Gastroesophageal sphincter (tissue), 3 donors: Measurements from ENCODE around the gene TPD52L1.

Experiments used
- EP300 ChIP-seq: sonication (generic); formaldehyde crosslinking; IDR thresholded peaks from one replicate; pipeline ENCODE4 v1.6.1; 2017; ENCODE audit warnings: antibody characterized with exemption, mild to moderate bottlenecking
- POLR2A ChIP-seq, 2 donors: fragments of 450-650 bp; IDR thresholded peaks; one replicate each; pipeline ENCODE4 v1.6.1; 2017; ENCODE audit warnings: antibody characterized with exemption in 2 of 2, mild to moderate bottlenecking in 2 of 2, moderate library complexity in 1 of 2
- TF ChIP-seq, protein P1 (sequence below), 4 experiments: fragments of 200-600 bp in 2 of 4; fragments of 450-650 bp in 2 of 4; sonication (generic) in 1 of 4; IDR thresholded peaks; one replicate each; pipeline ENCODE4 v1.5.1; 2017 to 2019; ENCODE audit warnings: antibody characterized with exemption in 4 of 4, mild to moderate bottlenecking in 2 of 4, moderate library complexity in 2 of 4

DNA sequence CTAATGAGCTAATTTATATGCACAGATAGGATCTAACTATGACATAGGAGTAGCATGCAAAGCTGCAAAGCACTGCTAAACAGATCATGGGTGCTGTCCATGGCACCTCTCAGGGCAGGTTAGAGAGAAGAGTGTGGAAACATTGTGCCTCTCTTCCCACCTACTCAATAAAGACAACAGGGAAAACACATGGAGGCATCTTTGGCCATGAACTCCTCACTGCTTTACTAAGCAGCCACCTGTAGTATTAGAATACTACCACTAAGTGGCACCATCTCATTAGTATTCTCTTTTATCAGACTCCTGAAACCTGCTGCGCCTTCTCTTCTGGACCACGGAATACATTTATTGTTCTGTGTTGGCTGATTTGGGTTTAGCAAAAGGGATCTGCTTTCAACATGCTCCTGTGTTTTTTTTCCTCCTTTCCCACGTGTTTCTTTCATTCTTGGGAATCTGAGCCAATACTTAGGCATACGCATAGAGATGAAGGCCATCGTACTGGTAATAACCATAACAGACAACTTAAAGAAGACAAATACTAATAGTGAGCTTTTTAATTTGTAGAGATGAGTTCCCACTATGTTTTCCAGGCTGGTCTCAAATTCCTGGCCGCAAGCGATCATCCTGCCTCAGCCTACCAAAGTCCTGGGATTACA, 157.5 kb downstream of the TPD52L1 start:
- TF ChIP-seq, protein P1, sequence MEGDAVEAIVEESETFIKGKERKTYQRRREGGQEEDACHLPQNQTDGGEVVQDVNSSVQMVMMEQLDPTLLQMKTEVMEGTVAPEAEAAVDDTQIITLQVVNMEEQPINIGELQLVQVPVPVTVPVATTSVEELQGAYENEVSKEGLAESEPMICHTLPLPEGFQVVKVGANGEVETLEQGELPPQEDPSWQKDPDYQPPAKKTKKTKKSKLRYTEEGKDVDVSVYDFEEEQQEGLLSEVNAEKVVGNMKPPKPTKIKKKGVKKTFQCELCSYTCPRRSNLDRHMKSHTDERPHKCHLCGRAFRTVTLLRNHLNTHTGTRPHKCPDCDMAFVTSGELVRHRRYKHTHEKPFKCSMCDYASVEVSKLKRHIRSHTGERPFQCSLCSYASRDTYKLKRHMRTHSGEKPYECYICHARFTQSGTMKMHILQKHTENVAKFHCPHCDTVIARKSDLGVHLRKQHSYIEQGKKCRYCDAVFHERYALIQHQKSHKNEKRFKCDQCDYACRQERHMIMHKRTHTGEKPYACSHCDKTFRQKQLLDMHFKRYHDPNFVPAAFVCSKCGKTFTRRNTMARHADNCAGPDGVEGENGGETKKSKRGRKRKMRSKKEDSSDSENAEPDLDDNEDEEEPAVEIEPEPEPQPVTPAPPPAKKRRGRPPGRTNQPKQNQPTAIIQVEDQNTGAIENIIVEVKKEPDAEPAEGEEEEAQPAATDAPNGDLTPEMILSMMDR (IDR thresholded peaks at IDR 0.05) = peak; percentile 77 to 86 (median 80)
- TF ChIP-seq POLR2A (IDR thresholded peaks at IDR 0.05) = no peak
- no peak for TF ChIP-seq EP300
